K562 (cell line): ENCODE data around the gene SHISAL1.

Experiments
- GTF2A2 ChIP-seq: IDR thresholded peaks from 2 replicates; pipeline ENCODE4 v1.6.1; 2016; ENCODE audit warnings: mild to moderate bottlenecking, missing genetic modification characterization, missing compliant biosample characterization
- HDAC3 ChIP-seq: fragments of 450-650 bp; IDR thresholded peaks from 2 replicates; pipeline ENCODE4 v1.6.1; 2018; ENCODE audit warnings: borderline replicate concordance, mild to moderate bottlenecking, moderate library complexity; ENCODE audit not compliant: partially characterized antibody
- MAZ ChIP-seq, 2 experiments: fragments of 450-650 bp in 1 of 2; sonication (generic) in 1 of 2; formaldehyde crosslinking; IDR thresholded peaks in 1 of 2; conservative IDR thresholded peaks in 1 of 2; 2 replicates each; pipeline versions ENCODE4 v1.4.0 to v1.5.0; 2020; ENCODE audit warnings: mild to moderate bottlenecking in 1 of 2, missing genetic modification reagents in 1 of 2
- POLR2AphosphoS2 ChIP-seq: IDR thresholded peaks from 2 replicates; pipeline ENCODE4 v1.6.1; 2012; ENCODE audit warnings: low read length, improper control_type of control experiment
- ZNF3 ChIP-seq: fragments of 250-450 bp; sonication (Bioruptor Pico); IDR thresholded peaks from 2 replicates; pipeline ENCODE4 v1.5.0; 2021; ENCODE audit warnings: mild to moderate bottlenecking, moderate library complexity
- ZNF41 ChIP-seq: fragments of 250-450 bp; sonication (Bioruptor Pico); conservative IDR thresholded peaks from 2 replicates; pipeline ENCODE4 v1.4.0; 2020; ENCODE audit warnings: mild to moderate bottlenecking
- ZNF766 ChIP-seq: fragments of 200-800 bp; sonication (Bioruptor generic); conservative IDR thresholded peaks from 2 replicates; pipeline ENCODE4 v1.6.1; 2016; ENCODE audit warnings: missing genetic modification characterization, missing compliant biosample characterization
- ZSCAN29 ChIP-seq: fragments of 450-650 bp; IDR thresholded peaks from 2 replicates; pipeline ENCODE4 v1.6.1; 2017
- TF ChIP-seq, protein P1 (sequence below), 3 experiments: IDR thresholded peaks in 2 of 3; conservative IDR thresholded peaks in 1 of 3; 2 replicates each; pipeline ENCODE4 v1.5.1; 2011 to 2012; ENCODE audit warnings: low read length in 3 of 3, mild to moderate bottlenecking in 3 of 3, control low read depth in 2 of 3, improper control_type of control experiment in 1 of 3, inconsistent platforms in 1 of 3, low read depth in 1 of 3, mixed read lengths in 1 of 3, moderate library complexity in 1 of 3; ENCODE audit not compliant: insufficient read depth in 2 of 3
- TF ChIP-seq, protein P2 (sequence below): IDR thresholded peaks from 2 replicates; pipeline ENCODE4 v1.6.1; 2012; ENCODE audit warnings: low read depth, low read length, improper control_type of control experiment, borderline replicate concordance
- TF ChIP-seq, protein P3 (sequence below): conservative IDR thresholded peaks from 2 replicates; pipeline ENCODE4 v1.6.1; 2011; ENCODE audit warnings: low read depth, mild to moderate bottlenecking, low read length; ENCODE audit not compliant: control insufficient read depth
- TF ChIP-seq, protein P4 (sequence below): fragments of 450-650 bp; IDR thresholded peaks from 2 replicates; pipeline ENCODE4 v1.6.1; 2016; ENCODE audit warnings: low read depth
- TF ChIP-seq, protein P5 (sequence below): sonication (generic); formaldehyde crosslinking; IDR thresholded peaks from 2 replicates; pipeline ENCODE4 v1.8.1; 2023; ENCODE audit warnings: mild to moderate bottlenecking, missing genetic modification reagents

DNA sequence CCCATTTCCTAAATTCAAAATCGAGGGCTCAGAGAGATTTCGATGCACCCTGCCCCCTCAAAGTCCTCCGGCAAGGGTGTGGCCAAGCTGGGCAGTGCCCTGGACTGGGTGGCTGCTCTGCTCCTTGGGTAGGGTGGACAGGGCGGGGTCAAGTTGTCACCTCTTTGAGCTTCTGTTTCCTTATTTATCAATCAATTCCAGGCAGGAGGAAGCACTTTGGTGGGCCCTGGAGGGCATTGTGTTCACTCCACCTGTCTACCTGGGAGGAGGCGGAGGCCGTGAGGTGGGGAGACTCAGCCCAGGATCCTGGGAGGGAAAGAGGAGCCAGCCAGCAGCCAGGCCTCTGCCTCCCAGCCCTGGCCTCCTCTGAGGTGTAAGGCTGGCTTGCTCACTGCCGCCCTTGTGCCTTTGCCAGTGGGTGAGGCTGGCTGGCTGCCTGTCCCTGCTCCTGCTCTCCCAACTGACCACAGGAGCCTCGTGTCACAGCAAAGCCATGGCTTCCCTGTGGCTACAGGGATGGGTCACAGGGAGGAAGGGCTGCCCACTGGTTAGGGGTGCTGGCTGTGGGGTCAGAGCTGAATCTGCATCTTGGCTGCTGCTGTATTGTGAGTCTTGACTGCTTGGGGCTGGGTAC lies 25.5 kb upstream of the SHISAL1 start:
- TF ChIP-seq, protein P1, sequence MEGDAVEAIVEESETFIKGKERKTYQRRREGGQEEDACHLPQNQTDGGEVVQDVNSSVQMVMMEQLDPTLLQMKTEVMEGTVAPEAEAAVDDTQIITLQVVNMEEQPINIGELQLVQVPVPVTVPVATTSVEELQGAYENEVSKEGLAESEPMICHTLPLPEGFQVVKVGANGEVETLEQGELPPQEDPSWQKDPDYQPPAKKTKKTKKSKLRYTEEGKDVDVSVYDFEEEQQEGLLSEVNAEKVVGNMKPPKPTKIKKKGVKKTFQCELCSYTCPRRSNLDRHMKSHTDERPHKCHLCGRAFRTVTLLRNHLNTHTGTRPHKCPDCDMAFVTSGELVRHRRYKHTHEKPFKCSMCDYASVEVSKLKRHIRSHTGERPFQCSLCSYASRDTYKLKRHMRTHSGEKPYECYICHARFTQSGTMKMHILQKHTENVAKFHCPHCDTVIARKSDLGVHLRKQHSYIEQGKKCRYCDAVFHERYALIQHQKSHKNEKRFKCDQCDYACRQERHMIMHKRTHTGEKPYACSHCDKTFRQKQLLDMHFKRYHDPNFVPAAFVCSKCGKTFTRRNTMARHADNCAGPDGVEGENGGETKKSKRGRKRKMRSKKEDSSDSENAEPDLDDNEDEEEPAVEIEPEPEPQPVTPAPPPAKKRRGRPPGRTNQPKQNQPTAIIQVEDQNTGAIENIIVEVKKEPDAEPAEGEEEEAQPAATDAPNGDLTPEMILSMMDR (IDR thresholded peaks at IDR 0.05 in 2 of 3, conservative IDR thresholded peaks at IDR 0.05 in 1 of 3; ENCODE audit: insufficient read depth in 2 of 3, low read depth in 1 of 3, low read length in 3 of 3): no peak
- TF ChIP-seq ZNF766 (no peak), ZSCAN29 (no peak), HDAC3 (no peak), ZNF3 (CRISPR knock-in tag) (no peak), ZNF41 (CRISPR knock-in tag) (no peak), POLR2AphosphoS2 (no peak), MAZ (CRISPR knock-in tag; conservative IDR thresholded peaks at IDR 0.05 in 1 of 2, IDR thresholded peaks at IDR 0.05 in 1 of 2) (no peak), GTF2A2 (tag) (no peak)
- TF ChIP-seq, protein P2, sequence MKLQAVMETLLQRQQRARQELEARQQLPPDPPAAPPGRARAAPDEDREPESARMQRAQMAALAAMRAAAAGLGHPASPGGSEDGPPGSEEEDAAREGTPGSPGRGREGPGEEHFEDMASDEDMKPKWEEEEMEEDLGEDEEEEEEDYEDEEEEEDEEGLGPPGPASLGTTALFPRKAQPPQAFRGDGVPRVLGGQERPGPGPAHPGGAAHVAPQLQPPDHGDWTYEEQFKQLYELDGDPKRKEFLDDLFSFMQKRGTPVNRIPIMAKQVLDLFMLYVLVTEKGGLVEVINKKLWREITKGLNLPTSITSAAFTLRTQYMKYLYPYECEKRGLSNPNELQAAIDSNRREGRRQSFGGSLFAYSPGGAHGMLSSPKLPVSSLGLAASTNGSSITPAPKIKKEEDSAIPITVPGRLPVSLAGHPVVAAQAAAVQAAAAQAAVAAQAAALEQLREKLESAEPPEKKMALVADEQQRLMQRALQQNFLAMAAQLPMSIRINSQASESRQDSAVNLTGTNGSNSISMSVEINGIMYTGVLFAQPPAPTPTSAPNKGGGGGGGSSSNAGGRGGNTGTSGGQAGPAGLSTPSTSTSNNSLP: no peak
- TF ChIP-seq, protein P3, sequence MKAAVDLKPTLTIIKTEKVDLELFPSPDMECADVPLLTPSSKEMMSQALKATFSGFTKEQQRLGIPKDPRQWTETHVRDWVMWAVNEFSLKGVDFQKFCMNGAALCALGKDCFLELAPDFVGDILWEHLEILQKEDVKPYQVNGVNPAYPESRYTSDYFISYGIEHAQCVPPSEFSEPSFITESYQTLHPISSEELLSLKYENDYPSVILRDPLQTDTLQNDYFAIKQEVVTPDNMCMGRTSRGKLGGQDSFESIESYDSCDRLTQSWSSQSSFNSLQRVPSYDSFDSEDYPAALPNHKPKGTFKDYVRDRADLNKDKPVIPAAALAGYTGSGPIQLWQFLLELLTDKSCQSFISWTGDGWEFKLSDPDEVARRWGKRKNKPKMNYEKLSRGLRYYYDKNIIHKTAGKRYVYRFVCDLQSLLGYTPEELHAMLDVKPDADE: no peak
- TF ChIP-seq, protein P4, sequence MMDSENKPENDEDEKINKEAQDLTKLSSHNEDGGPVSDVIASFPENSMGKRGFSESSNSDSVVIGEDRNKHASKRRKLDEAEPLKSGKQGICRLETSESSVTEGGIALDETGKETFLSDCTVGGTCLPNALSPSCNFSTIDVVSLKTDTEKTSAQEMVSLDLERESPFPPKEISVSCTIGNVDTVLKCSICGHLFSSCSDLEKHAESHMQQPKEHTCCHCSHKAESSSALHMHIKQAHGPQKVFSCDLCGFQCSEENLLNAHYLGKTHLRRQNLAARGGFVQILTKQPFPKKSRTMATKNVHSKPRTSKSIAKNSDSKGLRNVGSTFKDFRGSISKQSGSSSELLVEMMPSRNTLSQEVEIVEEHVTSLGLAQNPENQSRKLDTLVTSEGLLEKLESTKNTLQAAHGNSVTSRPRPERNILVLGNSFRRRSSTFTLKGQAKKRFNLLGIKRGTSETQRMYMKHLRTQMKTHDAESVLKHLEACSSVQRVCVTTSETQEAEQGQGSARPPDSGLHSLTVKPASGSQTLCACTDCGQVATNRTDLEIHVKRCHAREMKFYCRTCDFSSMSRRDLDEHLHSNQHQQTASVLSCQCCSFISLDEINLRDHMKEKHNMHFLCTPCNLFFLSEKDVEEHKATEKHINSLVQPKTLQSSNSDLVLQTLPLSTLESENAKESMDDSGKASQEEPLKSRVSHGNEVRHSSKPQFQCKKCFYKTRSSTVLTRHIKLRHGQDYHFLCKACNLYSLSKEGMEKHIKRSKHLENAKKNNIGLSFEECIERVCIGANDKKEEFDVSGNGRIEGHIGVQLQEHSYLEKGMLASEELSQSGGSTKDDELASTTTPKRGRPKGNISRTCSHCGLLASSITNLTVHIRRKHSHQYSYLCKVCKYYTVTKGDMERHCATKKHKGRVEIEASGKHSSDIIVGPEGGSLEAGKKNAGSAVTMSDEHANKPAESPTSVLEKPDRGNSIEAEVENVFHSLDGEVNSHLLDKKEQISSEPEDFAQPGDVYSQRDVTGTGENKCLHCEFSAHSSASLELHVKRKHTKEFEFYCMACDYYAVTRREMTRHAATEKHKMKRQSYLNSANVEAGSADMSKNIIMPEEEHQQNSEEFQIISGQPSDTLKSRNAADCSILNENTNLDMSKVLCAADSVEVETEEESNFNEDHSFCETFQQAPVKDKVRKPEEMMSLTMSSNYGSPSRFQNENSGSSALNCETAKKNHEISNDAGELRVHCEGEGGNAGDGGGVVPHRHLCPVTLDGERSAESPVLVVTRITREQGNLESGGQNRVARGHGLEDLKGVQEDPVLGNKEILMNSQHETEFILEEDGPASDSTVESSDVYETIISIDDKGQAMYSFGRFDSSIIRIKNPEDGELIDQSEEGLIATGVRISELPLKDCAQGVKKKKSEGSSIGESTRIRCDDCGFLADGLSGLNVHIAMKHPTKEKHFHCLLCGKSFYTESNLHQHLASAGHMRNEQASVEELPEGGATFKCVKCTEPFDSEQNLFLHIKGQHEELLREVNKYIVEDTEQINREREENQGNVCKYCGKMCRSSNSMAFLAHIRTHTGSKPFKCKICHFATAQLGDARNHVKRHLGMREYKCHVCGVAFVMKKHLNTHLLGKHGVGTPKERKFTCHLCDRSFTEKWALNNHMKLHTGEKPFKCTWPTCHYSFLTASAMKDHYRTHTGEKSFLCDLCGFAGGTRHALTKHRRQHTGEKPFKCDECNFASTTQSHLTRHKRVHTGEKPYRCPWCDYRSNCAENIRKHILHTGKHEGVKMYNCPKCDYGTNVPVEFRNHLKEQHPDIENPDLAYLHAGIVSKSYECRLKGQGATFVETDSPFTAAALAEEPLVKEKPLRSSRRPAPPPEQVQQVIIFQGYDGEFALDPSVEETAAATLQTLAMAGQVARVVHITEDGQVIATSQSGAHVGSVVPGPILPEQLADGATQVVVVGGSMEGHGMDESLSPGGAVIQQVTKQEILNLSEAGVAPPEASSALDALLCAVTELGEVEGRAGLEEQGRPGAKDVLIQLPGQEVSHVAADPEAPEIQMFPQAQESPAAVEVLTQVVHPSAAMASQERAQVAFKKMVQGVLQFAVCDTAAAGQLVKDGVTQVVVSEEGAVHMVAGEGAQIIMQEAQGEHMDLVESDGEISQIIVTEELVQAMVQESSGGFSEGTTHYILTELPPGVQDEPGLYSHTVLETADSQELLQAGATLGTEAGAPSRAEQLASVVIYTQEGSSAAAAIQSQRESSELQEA: no peak
- TF ChIP-seq, protein P5, sequence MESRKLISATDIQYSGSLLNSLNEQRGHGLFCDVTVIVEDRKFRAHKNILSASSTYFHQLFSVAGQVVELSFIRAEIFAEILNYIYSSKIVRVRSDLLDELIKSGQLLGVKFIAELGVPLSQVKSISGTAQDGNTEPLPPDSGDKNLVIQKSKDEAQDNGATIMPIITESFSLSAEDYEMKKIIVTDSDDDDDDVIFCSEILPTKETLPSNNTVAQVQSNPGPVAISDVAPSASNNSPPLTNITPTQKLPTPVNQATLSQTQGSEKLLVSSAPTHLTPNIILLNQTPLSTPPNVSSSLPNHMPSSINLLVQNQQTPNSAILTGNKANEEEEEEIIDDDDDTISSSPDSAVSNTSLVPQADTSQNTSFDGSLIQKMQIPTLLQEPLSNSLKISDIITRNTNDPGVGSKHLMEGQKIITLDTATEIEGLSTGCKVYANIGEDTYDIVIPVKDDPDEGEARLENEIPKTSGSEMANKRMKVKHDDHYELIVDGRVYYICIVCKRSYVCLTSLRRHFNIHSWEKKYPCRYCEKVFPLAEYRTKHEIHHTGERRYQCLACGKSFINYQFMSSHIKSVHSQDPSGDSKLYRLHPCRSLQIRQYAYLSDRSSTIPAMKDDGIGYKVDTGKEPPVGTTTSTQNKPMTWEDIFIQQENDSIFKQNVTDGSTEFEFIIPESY (CRISPR knock-in tag): no peak
